Panc1 (cell line): ENCODE results near the gene KLHL35. TPM values are rescaled to one million over a fixed set of nuclear protein-coding genes. Genes with fewer than 3 reads are reported as not detected.

Experiments
- ATAC-seq: fragments of 200-7000 bp; cut with Tn5 transposase; 2 replicates; pipeline ENCODE4 v1.9.1; 2020; ENCODE audit warnings: mild to moderate bottlenecking, moderate library complexity
- BruUV-seq: library from RNA; stranded (reverse); fragments of 400-500 nt; replicated peaks from 2 replicates; lab custom pipeline; 2021; lab: Mats Ljungman, UMichigan
- CTCF ChIA-PET: fragments of 300-600 bp; sonication (Branson Sonifier 250); formaldehyde crosslinking; loops from one replicate; lab custom pipeline; 2022; ENCODE audit warnings: antibody characterized with exemption; lab: Charles Lee
- POLR2A ChIA-PET: fragments of 300-600 bp; sonication (Branson Sonifier 250); formaldehyde crosslinking; loops from one replicate; lab custom pipeline; 2022; ENCODE audit warnings: antibody characterized with exemption; lab: Charles Lee
- DNase-seq: peaks from one replicate; pipeline ENCODE4 v3.0.0-alpha.2; 2010; ENCODE audit warnings: low read depth, low spot score
- H3K27ac ChIP-seq: 2 replicates; pipeline ENCODE4 v1.5.1; 2011; ENCODE audit warnings: mild to moderate bottlenecking, low read length, inconsistent platforms
- H3K27me3 ChIP-seq: fragments of 200-500 bp; sonication (Bioruptor generic); 2 replicates; pipeline ENCODE4 v1.6.0; 2014; ENCODE audit warnings: low read length, inconsistent platforms; ENCODE audit not compliant: control insufficient read depth, insufficient read depth
- H3K36me3 ChIP-seq: fragments of 200-500 bp; sonication (Bioruptor generic); 2 replicates; pipeline ENCODE4 v1.5.1; 2014; ENCODE audit warnings: inconsistent platforms, mild to moderate bottlenecking, low read length, moderate library complexity; ENCODE audit not compliant: control insufficient read depth, insufficient read depth
- H3K4me1 ChIP-seq: 2 replicates; pipeline ENCODE4 v1.5.1; 2011; ENCODE audit warnings: inconsistent platforms, mild to moderate bottlenecking, low read length, moderate library complexity; ENCODE audit not compliant: control insufficient read depth, insufficient read depth
- H3K4me3 ChIP-seq, 2 experiments: 2 replicates each; pipeline ENCODE4 v1.5.1; 2011 to 2012; ENCODE audit warnings: low read depth in 2 of 2, low read length in 2 of 2, mild to moderate bottlenecking in 2 of 2, inconsistent platforms in 1 of 2, moderate library complexity in 1 of 2
- H3K9me3 ChIP-seq: fragments of 200-500 bp; sonication (Bioruptor generic); 2 replicates; pipeline ENCODE4 v1.5.1; 2014; ENCODE audit warnings: low read depth, mild to moderate bottlenecking, inconsistent platforms, low read length, moderate library complexity; ENCODE audit not compliant: control insufficient read depth, insufficient read depth
- CTCF ChIP-seq: fragments of 450-650 bp; IDR thresholded peaks from 2 replicates; pipeline ENCODE4 v1.5.1; 2017; ENCODE audit warnings: mild to moderate bottlenecking
- POLR2AphosphoS5 ChIP-seq: IDR thresholded peaks from 2 replicates; pipeline ENCODE4 v1.6.1; 2012; ENCODE audit warnings: mild to moderate bottlenecking, low read depth, low read length, moderate library complexity
- REST ChIP-seq, 2 experiments: IDR thresholded peaks; 2 replicates each; pipeline ENCODE4 v1.6.1; 2011 to 2012; ENCODE audit warnings: low read depth in 2 of 2, control low read depth in 1 of 2, low read length in 1 of 2, mild to moderate bottlenecking in 1 of 2, moderate library complexity in 1 of 2; ENCODE audit not compliant: insufficient read depth in 1 of 2
- SIN3A ChIP-seq: IDR thresholded peaks from 2 replicates; pipeline ENCODE4 v1.6.1; 2012; ENCODE audit warnings: low read depth, mild to moderate bottlenecking, low read length, moderate library complexity, borderline replicate concordance; ENCODE audit not compliant: insufficient read depth
- TCF7L2 ChIP-seq: IDR thresholded peaks from 2 replicates; pipeline ENCODE4 v1.6.1; 2011; ENCODE audit warnings: mild to moderate bottlenecking, low read depth, low read length, inconsistent platforms
- in situ Hi-C: cut with HindIII; loops from 2 replicates; pipeline ENCODE4 v1.10.0; 2016; ENCODE audit warnings: low sequenced_read_pairs, low pct_unique_long_range_greater_than_20kb
- intact Hi-C: fragments of 100-400 bp; cut with micrococcal nuclease; formaldehyde crosslinking; loops from one replicate; pipeline ENCODE4 v1.10.0; 2022; ENCODE audit not compliant: unreplicated experiment
- total RNA-seq: library from RNA; stranded (reverse); gene quantifications from one replicate; pipeline ENCODE4 v1.2.1, GENCODE V29; 2021; ENCODE audit not compliant: unreplicated experiment

KLHL35 gene
- total RNA-seq, 1 experiment from 2014 or later = 10.9 TPM

- TF ChIP-seq SIN3A (no peak), CTCF (no peak), POLR2AphosphoS5 (no peak), TCF7L2 (no peak), REST (IDR thresholded peaks at IDR 0.05; ENCODE audit: insufficient read depth in 1 of 2, low read depth in 2 of 2, low read length in 1 of 2) (no peak)
- in situ Hi-C loops (no loop called here), intact Hi-C loops (no loop called here)
- ATAC-seq (no peak), DNase-seq (no peak)
- ChIA-PET CTCF (no interaction called here), POLR2A (no interaction called here)
- BruUV-seq = no TSS peak
- Histone ChIP-seq H3K27me3 (no peaks in the 10 kb centered on the region), H3K4me1 (no peaks in the 10 kb centered on the region), H3K27ac (no peak overlapping the region), H3K4me3 (no peak overlapping the region), H3K9me3 (no peaks in the 10 kb centered on the region), H3K36me3 (no peaks in the 10 kb centered on the region)
These were observed 42.1 kb upstream of the KLHL35 start for GRCh38 chr11:75474878-75475766.

GRCh38 chr11:75474240-75474639 lies 41.2 kb upstream of the KLHL35 start:
- in situ Hi-C loops = no loop called here
- POLR2A ChIA-PET = no interaction called here
- Histone ChIP-seq H3K36me3 (no peaks in the 10 kb centered on the region), H3K4me1 (no peaks in the 10 kb centered on the region), H3K4me3 (no peak overlapping the region), H3K9me3 (no peaks in the 10 kb centered on the region), H3K27ac (no peak overlapping the region), H3K27me3 (no peaks in the 10 kb centered on the region)
- no peak for DNase-seq
- ATAC-seq = no peak
- CTCF ChIA-PET = no interaction called here
- BruUV-seq = no TSS peak
- TF ChIP-seq TCF7L2 (no peak), CTCF (no peak), REST (IDR thresholded peaks at IDR 0.05; ENCODE audit: insufficient read depth in 1 of 2, low read depth in 2 of 2, low read length in 1 of 2) (no peak), POLR2AphosphoS5 (no peak), SIN3A (no peak)
- intact Hi-C loops = no loop called here
